Effector memory CD4-positive, alpha-beta T cell (primary cell): ENCODE results near the gene PACRGL.

Source experiments
- DNase-seq, 3 donors: peaks; one replicate each; pipeline ENCODE4 v3.0.0-alpha.2; 2020
- H3K27ac ChIP-seq: 2 replicates; pipeline ENCODE4 v1.7.0; 2013; ENCODE audit warnings: mild to moderate bottlenecking, low read length, moderate library complexity; ENCODE audit not compliant: insufficient read depth, poor library complexity, severe bottlenecking
- H3K27me3 ChIP-seq: replicated peaks from 2 replicates; pipeline ENCODE4 v1.7.0; 2013; ENCODE audit warnings: mild to moderate bottlenecking, low read length; ENCODE audit not compliant: insufficient read depth, control insufficient read depth, poor library complexity, severe bottlenecking
- H3K36me3 ChIP-seq: 2 replicates; pipeline ENCODE4 v1.7.0; 2013; ENCODE audit warnings: mild to moderate bottlenecking, low read length, moderate library complexity; ENCODE audit not compliant: control insufficient read depth, insufficient read depth
- H3K4me1 ChIP-seq: 2 replicates; pipeline ENCODE4 v1.7.0; 2013; ENCODE audit warnings: low read length, mild to moderate bottlenecking; ENCODE audit not compliant: control insufficient read depth, insufficient read depth, poor library complexity, severe bottlenecking
- H3K4me3 ChIP-seq: 2 replicates; pipeline ENCODE4 v1.7.0; 2013; ENCODE audit warnings: low read length, low read depth, mild to moderate bottlenecking; ENCODE audit not compliant: insufficient read depth, poor library complexity, severe bottlenecking
- H3K9me3 ChIP-seq: 2 replicates; pipeline ENCODE4 v1.7.0; 2013; ENCODE audit warnings: mild to moderate bottlenecking, low read length, moderate library complexity; ENCODE audit not compliant: control insufficient read depth

The PACRGL gene

GRCh38 chr4:20679951-20680350 lies 20.3 kb upstream of the PACRGL start:
- H3K4me3 ChIP-seq: no peak overlapping the region
- no peak for DNase-seq
- H3K27ac ChIP-seq: no peak overlapping the region
- H3K4me1 ChIP-seq: no peaks in the 10 kb centered on the region
- no peaks in the 10 kb centered on the region for H3K27me3 ChIP-seq
- H3K36me3 ChIP-seq: no peaks in the 10 kb centered on the region
- H3K9me3 ChIP-seq: no peaks in the 10 kb centered on the region

GRCh38 chr4:20680736-20681135 lies 19.5 kb upstream of the PACRGL start:
- H3K4me3 ChIP-seq: no peak overlapping the region
- H3K36me3 ChIP-seq: no peaks in the 10 kb centered on the region
- H3K4me1 ChIP-seq: no peaks in the 10 kb centered on the region

GRCh38 chr4:20681271-20681670 lies 19.0 kb upstream of the PACRGL start:
- no peaks in the 10 kb centered on the region for H3K27me3 ChIP-seq
- no peak for DNase-seq
- H3K36me3 ChIP-seq: no peaks in the 10 kb centered on the region
- H3K27ac ChIP-seq: no peak overlapping the region
- H3K4me3 ChIP-seq: no peak overlapping the region
- no peaks in the 10 kb centered on the region for H3K4me1 ChIP-seq
- no peaks in the 10 kb centered on the region for H3K9me3 ChIP-seq

More at GRCh38 chr4:20680736-20681135, 19.5 kb upstream of the PACRGL start:
- Histone ChIP-seq H3K9me3 (no peaks in the 10 kb centered on the region), H3K27ac (no peak overlapping the region), H3K27me3 (no peaks in the 10 kb centered on the region)
- DNase-seq: no peak

DNA sequence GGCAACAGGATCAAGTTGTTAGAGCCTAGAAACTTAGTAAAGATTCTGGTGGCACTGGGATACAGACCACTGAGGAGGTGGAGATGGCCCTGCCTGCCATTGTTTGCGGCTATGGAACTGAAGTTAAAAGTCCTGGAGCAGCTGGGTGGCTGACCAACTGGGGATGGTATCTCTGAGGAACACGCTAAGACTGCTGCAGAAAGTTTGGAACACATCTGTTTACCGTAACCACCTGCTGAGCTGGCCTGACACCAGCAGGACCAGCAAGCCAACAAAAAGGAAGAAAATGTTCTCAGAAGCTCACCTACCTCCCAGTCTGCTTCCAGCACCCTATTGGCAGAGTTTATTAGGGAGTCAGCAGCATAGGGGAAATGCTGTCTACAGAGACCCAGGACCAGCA lies 17.4 kb upstream of the PACRGL start:
- Histone ChIP-seq H3K9me3 (no peaks in the 10 kb centered on the region), H3K36me3 (no peaks in the 10 kb centered on the region), H3K4me1 (no peaks in the 10 kb centered on the region), H3K27me3 (no peaks in the 10 kb centered on the region), H3K27ac (no peak overlapping the region), H3K4me3 (no peak overlapping the region)
- no peak for DNase-seq

DNA sequence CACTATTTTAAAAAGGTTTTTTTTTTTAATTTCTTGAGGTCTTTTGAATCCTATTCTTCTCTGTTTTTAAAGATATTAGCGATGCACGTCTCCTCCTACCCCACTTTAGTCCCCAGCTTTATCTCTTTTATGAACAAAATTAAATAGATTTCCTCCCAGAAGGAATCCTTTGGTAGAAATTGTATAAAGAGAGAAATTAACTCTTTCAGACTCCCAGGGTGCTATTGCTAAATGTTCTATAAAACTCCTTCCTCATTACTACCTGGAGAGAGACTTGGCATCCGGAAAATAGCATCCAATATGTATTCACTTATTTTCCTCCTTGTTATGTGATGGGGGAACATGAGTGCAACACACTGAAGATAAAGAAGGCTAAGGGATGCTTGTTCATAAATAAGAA lies 16.5 kb upstream of the PACRGL start:
- DNase-seq: no peak
- H3K4me1 ChIP-seq: no peaks in the 10 kb centered on the region
- H3K27me3 ChIP-seq: no peaks in the 10 kb centered on the region
- H3K36me3 ChIP-seq: no peaks in the 10 kb centered on the region
- H3K9me3 ChIP-seq: no peaks in the 10 kb centered on the region
- H3K27ac ChIP-seq: no peak overlapping the region
- no peak overlapping the region for H3K4me3 ChIP-seq

DNA sequence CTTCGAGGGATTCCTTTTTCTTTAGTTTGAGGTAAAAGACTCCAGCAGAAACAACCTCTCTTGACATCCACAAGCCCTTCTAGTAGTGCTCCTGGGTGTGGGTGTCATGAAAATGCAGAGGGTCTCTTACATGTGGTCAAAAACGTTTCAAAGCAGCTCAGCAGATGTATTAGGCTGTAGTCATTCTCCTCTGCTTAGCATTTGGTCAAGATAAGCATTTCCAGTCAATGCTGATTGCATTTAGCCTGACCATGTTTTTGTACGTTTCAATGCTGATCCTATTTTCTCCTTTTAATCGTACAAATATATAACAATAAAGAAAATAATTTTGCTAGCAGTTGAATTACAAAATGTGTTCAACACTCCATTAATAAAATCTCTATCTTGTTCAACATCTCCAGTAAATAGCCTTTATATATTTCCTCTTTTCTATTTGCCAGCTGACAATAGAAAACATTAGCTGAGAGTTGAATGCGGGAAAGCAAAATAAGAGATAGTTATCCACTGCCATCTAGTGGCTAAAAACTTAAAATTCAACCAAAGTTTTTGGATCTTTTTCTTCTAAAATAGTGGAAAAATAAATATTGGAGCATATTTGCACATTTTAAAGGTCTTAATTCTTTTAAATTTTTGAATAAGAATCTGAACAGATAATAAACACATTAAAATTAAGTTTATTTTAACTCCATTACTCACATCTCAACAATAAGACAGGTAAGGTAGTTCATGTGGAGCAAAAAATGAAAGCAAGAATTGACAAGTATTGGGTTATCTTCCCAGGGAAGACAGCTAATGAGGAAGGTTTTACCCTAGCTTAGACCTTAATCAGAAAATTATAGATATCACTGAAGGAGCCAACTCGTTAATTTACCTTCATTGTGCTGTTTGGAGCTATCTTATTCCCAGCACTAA lies 15.2 kb upstream of the PACRGL start:
- Histone ChIP-seq H3K27me3 (no peaks in the 10 kb centered on the region), H3K4me1 (no peaks in the 10 kb centered on the region), H3K36me3 (no peaks in the 10 kb centered on the region), H3K4me3 (no peak overlapping the region), H3K27ac (no peak overlapping the region), H3K9me3 (no peaks in the 10 kb centered on the region)
- no peak for DNase-seq

GRCh38 chr4:20687864-20688263 lies 12.4 kb upstream of the PACRGL start:
- H3K4me1 ChIP-seq: no peaks in the 10 kb centered on the region
- no peak overlapping the region for H3K4me3 ChIP-seq
- H3K9me3 ChIP-seq: no peaks in the 10 kb centered on the region
- H3K36me3 ChIP-seq: no peaks in the 10 kb centered on the region
- no peaks in the 10 kb centered on the region for H3K27me3 ChIP-seq
- H3K27ac ChIP-seq: no peak overlapping the region
- DNase-seq: no peak

DNA sequence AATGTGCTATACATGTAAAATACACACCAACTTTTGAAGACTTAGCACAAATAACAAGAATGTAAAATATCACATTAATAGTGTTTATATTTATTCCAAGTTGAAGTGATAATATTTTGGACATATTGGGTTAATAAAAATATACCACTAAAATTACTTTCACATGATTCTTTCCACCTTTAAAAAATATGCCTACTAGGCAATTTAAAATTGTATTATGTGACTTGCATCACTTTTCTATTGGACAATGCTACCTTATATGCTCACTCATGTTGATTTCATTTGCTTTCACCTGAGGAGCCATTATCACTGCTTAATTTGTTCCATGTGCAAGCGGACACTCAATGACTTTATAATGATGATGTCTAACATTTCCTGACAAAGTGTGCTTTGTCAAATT lies 3.4 kb upstream of the PACRGL start:
- Histone ChIP-seq H3K4me1 (peaks cover 9% of the 10 kb centered on the region), H3K27me3 (no peaks in the 10 kb centered on the region), H3K36me3 (no peaks in the 10 kb centered on the region), H3K9me3 (no peaks in the 10 kb centered on the region), H3K4me3 (no peak overlapping the region), H3K27ac (no peak overlapping the region)
- no peak for DNase-seq

GRCh38 chr4:20698382-20698781 lies 1.9 kb upstream of the PACRGL start:
- peaks cover 9% of the 10 kb centered on the region for H3K4me1 ChIP-seq
- no peak for DNase-seq
- no peaks in the 10 kb centered on the region for H3K27me3 ChIP-seq
- no peaks in the 10 kb centered on the region for H3K36me3 ChIP-seq
- no peaks in the 10 kb centered on the region for H3K9me3 ChIP-seq
- no peak overlapping the region for H3K27ac ChIP-seq
- H3K4me3 ChIP-seq: no peak overlapping the region

DNA sequence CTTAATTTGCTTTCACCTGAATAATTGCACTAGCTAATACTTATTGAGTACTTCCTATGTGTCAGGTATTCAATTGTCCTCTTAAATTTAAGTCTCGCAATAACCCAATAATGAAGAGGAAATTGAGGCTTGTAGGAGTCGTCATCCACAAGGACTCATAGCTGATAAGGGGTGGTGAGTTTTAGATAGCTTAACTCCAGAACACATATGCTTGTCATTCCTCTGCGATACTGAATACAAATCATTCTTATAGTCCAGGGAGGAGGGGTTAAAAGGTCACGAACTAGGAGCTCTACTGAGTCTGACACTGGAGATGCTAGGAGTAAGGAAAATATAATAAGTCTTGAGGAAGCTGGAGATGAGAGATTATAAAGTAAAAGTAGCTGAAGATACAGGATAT lies 1.4 kb upstream of the PACRGL start:
- Histone ChIP-seq H3K27me3 (no peaks in the 10 kb centered on the region), H3K4me1 (peaks cover 9% of the 10 kb centered on the region), H3K36me3 (no peaks in the 10 kb centered on the region), H3K4me3 (no peak overlapping the region), H3K27ac (no peak overlapping the region), H3K9me3 (no peaks in the 10 kb centered on the region)
- no peak for DNase-seq
